GM21825 (cell line): Measurements from ENCODE around the gene MESP2.
"Not testable (repeated sequence)": the region's sequence is repeated elsewhere in the genome, so short reads cannot be mapped to it uniquely, and the experiment has no call there.

Experiments
- ATAC-seq: cut with Tn5 transposase; IDR thresholded peaks from one replicate; pipeline ENCODE4 v1.9.1; 2021; ENCODE audit warnings: mild to moderate bottlenecking, moderate library complexity; ENCODE audit not compliant: unreplicated experiment

MESP2 gene

DNA sequence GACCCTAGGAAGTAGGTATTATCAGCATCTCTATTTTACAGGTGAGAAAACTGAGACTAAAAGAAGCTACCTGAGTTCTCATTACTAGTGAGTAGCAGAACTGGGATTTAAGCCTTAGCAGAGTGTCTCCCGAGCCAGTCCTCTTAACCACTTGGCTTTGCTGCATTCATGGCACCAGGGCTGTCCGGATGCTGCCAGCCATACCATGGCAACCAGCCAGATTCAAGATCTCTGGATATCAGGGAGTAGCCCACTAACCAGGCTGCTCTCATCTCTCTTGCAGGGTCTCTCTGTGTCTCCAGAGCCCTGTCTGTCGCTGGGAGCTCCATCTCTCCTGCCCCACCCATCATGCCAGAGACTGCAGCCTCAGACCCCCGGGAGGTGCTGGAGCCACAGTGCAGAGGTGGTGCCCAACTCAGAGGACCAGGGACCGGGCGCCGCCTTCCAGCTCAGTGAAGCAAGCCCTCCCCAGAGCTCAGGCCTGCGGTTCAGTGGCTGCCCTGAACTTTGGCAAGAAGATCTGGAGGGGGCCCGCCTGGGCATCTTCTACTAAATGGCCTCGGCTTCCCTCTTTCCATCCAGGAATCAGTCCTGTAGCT lies 1.7 kb downstream of the MESP2 start:
- no peak for ATAC-seq

DNA sequence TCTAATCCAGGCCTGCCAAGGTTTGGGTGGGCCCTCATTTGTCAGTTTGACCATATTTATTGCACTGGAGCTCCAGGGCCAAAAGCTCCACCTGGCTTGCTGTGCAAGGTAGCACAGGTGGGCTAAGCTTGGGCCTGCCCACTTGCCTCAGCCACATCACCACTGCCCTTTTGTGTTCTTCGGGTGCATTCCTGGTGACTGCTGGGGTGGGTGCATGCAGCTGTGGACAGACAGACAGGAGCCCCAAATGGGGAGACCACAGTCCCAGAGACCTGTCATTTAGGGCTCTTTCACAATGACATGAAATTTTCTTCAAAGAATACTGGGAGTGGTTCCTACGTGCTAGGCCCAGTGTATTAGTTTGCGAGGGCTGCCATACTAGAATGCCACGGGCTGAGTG lies 2.7 kb downstream of the MESP2 start:
- ATAC-seq: no peak

DNA sequence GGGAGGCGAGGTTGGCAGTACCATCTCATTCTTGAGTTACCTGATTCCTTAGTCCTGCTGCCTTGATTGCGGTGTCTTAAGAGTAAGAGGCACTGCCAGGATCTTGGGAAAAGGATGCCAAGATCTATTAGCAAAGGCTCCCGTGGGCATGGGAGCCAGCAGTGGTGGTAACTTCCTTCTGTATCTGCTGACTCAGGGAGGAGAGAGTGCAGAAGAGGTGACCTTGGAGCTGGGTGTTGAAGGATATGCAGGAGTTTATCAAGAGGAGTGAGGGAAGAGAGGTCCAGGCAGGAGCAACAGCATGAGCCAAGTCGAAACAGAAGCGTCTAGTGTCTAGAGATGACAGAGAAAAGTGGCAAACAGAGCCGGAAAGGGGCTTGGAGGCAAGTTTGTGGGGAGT lies 4.5 kb downstream of the MESP2 start:
- ATAC-seq: no peak

DNA sequence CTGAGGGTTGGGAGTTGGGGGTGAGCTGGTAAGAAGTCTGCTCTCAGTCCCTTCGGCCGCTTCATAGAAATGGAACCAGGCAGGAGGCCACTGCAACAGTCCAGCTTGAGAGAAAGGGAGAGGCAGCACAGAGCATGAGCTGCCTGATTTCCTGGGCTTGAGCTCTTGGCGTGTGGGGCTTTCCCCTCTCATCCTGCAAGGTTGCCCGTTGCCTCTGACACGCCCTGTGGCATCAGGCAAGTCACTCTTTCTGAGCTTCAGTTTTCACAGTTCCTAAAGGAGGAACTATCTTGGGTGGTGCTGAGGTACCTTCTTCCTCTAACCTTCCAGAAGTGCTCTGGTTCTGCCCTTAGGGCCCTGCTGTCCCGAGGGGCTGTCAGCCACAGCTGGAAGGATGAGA lies 4.9 kb downstream of the MESP2 start:
- no peak for ATAC-seq

DNA sequence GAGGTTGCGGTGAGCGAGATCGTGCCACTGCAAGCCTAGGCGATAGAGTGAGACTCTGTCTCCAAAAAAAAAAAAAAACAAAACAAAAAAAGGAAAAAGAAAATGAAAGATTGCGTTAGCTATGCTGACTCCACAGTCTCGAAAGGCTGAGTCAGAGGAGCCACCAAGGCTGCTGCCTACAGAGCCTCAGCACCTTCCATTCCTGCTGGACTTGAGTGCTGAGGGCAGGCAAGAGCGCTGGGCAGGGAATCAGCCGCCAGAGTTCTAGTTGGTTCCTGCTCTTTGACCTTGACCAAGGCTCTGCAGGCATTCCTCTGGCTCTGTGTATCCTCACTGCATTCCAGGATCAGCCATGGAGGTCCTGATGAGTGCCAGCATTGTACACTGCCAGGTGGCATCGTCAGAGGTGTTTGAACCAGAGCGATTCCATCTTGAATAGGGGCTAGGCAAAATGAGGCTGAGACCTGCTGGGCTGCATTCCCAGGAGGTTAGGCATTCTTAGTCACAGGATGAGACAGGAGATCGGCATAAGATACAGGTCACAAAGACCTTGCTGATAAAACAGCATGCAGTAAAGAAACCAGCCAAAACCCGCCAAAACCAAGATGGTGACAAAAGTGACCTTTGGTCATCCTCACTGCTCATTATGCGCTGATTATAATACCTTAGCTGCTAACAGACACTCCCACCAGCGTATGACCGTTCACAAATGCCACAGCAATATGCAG lies 5.9 kb downstream of the MESP2 start:
- no peak for ATAC-seq

DNA sequence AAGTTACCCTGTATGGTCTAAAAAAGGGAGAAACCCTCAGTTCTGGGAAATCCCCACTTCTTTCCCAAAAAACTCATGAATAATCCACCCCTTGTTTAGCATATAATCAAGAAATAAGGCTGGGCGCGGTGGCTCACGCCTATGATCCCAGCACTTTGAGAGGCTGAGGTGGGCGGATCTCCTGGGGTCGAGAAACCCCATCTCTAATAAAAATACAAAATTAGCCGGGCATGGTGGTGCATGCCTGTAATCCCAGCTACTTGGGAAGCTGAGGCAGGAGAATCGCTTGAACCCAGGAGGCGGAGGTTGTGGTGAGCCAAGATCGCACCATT lies 6.5 kb downstream of the MESP2 start:
- not testable (repeated sequence) for ATAC-seq

DNA sequence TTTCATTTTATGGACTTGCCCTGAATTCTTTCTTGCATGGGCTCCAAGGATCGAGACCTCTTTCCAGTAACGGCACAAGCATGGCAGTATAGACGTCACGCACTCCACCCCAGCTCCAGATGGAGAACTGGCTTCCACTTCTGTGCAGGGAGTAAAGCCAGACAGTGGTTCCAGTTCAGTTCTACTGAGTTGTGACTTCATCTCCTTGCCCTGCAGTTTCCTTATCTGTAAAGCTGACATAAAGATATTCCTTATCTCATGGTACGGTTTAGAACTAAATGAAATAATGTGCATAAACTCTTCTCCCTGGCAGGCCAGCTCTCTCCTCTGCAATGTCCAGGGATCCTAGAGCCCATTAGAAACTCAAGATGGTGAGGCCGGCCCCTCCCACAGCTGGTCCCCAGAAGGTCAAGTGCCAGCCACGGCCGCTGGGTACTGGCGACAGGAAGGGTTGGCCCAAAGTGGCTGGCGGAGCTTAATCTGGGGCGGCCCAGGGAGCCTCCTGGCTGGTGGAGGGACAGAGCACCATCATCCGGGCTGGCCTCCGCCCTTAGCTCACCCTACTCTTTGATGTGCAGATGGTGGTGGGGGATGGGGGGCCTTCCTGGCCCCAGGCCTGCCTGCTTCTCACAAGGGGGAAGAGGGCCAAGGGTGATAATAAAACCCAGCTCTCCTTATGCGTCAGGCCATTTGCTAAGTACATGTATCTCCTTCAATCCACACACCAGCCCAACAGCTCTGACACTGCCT lies 7.2 kb downstream of the MESP2 start:
- no peak for ATAC-seq

DNA sequence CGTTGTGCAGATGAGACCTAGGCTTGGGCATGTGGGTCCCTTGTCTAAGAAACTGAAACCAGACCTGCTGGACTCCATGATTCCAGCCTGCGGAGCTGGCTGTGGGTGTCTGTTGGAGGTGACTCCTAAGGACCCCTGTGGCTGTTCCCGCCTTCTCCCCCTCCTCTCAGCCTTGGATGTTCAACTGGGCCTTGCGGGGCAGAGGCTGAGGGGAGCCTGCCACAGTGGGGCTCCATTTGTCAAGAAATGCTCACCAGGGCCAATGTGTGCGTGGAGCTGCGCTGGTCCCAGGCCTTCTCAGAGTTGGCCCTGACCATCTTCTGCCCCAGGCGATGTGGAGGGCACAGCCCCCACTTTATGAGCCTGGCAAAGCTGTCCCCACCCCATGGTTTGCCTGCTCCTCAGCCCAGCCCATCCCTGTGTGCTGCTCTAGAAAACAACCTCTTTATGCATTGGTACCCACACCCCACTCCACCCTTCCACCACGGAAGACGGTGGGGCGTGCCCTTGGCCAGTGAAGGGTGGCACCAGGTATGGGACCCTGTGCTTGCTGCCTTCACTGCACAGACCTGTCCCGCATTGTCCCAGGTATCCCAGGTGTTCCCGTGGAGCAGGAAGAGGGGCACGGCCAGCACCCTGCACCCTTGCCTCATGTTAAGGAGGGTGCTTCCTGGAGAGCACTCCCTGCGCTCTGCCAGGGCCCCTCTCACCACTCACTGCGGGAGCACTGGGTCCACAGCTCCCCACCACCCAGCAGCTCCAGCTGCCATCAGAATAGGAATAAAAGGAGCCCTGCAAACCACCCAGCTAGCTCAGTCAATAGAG lies 7.9 kb downstream of the MESP2 start:
- ATAC-seq: no peak

DNA sequence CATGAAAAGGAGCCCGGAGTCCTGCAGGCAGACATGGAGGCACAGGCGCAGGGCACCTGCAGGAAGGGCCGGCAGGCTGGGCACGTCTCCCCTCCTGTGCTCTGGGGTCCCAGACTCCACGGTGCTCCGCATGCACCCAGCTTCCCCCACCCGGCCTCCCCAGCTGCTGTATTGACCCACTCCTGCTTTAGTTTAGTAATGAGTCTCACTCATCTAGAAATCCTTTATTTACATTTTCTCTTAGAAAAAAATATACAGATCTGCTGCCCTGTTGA lies 8.5 kb downstream of the MESP2 start:
- ATAC-seq: no peak

DNA sequence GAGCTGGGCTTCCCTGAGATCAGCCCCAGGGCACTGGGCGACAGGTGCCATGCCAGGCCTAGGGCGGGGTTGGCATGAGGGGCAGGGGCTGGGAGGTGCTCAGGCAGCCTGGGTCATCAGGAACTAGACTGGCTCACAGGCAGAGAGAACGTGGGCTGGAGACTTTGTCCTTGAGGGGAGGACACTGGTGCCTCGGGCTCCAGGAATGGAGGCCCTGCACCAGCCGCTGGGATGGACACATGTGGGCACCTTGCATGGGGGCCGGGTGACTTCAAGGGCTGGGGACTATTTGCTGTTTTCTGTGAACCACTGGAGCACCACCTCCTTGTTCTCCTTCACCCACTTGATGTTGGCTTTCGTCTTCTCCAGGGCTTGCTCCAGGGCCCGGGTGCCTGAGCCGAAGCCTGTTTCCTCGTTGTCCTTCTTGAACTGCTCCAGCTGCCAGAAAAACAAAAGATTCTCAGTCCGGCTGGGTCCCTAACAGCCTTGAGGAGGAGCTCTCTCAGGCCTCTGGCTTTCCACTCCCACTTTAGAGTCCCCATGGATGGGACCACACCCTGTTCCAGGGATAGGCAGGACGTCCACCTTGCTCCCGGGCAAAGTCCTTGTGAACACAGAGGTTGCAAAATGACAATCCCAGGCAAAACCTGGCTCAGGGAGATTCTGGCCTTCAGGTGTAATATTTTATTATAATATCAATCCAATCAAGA lies 9.1 kb downstream of the MESP2 start:
- no peak for ATAC-seq

DNA sequence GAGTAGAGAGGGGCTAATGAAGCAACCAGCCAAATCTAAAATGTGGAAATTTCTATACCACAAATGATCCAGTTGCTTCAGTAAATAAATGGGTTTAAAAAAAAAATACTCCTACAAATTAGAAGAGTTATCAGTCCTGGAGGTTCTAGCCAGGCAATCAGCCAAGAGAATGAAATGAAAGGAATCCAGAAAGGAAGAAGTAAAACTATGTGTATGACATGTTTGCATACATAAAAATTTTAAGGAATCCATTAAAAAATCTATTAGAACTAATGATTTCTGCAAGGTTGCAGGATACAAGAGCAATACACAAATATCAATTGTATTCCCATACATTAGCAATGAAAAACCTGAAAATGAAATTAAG lies 9.6 kb downstream of the MESP2 start:
- no peak for ATAC-seq

DNA sequence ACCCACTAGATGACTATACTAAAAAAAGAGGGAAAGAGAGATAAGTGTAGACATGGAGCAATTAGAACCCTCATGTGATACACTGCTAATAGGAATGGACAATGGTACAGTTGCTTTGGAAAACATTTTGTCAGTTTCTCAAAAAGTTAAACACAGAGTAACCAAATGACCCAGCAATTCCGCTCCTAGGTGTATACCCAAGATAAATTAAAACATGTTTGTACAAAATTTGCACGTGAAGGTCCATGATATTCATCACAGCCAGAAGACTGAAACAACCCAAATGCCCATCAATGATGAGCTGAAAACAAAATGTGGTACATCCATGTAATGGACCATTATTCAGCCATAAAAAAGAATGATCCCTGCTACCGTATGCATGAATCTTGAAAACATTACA lies 11.8 kb downstream of the MESP2 start:
- ATAC-seq: no peak

DNA sequence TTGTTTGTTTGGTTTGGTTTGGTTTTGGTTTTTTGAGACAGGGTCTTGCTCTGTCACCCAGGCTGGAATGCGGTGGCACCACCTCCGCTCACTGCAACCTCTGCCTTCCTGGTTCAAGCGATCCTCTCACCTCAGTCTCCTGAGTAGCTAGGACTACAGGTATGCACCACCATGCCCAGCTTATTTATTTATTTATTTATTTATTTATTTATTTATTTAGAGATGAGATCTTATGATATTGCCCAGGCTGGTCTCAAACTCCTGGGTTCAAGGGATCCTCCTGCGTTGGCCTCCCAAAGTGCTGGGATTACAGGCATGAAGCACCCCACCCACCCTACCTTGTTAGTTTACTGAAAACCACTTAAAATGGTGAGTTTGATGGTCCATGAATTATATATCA lies 12.5 kb downstream of the MESP2 start:
- not testable (repeated sequence) for ATAC-seq

DNA sequence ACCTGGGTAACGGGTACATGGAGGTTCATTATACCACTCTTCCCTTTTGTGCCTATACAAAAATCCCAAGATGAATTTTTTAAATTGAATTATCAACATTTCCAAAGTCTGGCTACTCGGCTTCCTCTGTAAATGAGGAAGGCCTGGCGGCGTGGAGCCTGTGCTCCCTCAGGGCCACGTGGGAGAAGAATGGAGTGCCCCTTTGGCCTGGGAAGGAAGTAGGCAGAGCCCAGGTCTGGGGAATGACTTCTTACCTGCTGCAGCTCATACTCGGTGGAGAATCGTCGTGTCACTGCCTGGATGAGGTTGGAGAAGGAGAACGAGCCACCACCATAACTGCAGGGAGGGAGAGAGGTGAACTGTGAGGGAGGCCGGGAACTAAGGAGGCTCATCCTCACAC lies 14.1 kb downstream of the MESP2 start:
- ATAC-seq: no peak

DNA sequence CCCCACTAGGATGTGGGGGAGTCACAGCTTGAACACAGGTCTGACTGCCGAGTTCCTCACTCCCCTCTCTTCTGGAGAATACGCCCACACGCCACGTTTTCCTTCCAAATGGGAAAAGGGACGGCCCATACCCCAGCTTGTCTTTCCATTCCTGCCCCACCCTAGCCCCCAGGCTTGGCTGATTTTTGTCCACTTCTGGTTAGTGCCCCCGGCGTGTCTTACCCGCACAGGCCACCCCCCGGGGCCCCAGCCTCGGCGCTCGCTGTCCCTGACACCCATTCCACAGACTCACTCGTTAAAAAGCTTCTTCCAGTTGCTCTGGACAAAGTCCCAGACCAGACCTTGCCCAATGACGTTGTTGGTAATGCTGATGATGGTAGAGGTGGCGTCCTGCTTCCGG lies 14.5 kb downstream of the MESP2 start:
- no peak for ATAC-seq

DNA sequence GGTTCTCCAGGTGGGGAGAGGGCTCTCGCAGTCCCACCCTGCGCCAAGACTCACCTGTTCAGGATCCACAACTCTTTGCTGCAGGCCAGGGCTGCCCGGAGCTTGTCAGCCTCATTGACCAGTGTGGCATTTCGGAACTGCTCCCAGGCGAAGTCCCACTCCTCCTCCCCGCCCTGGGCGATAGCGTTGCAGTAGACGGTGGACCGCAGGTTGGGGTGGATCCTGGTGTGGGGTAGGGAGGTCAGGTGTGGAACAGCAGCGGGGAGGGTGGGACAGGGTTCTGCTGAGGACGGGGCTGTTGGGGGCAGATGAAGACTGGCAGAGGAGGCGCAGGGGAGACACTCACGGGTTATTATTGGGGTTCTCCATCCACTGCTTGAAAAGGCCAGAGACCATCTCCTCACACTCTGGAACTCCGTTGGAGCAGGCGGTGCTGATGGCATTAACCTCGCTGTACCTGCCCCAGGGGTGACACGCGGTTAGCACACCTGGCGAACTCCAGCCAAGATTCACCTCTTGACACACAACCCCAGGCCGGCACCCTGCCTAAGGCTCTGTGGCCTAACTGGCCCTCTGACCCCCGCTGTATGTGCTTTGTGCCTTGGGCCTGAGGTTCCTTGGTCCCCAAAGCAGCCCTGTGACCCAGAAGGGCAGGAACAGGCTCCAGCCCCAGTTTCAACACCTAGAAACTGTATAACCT lies 16.1 kb downstream of the MESP2 start:
- no peak for ATAC-seq

DNA sequence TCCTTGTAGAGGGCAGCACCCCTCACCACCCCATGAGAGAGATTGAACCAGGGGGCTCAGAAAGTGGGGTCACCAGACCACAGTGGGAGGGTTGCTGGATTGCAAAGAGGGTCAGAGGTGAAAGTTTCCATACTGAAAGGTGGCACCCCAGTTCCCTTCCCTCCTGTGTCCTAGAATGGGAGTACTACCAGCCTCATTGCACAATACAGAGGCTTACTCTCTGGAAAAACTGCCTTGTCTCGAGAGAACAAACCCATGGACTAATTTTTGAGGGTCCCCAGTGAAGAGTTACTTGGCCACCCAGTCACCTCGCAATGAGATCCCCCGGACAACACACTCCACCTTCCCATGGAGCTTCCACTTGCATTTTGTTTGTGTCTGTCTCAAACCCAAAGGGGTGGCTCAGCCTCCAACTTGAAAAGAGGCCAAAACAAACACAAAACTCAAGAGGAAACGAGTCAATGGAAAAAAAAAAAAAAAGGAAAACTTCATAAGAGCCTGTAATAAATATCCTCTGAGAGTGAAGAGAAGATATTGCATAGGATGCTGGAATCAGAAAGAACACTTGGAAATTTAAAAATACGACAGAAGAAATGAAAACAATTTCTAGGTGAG lies 18.6 kb downstream of the MESP2 start:
- ATAC-seq: no peak

DNA sequence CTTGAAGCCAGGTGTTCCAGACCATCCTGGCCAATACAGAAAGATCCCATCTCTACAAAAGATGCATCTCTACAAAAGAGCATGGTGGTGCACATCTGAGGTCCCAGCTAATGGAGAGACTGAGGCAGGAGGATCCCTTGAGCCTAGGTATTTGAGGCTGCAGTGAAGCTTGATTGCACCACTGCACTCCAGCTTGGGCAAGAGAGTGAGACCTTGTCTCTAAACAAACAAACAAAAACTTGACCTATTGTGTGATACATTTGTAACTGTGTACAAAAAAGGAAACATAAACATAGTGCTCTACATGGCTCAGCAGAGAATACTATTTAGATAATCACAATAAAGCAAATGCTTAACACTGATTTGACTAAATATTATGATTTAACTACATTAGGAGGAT lies 19.9 kb downstream of the MESP2 start:
- ATAC-seq: no peak

DNA sequence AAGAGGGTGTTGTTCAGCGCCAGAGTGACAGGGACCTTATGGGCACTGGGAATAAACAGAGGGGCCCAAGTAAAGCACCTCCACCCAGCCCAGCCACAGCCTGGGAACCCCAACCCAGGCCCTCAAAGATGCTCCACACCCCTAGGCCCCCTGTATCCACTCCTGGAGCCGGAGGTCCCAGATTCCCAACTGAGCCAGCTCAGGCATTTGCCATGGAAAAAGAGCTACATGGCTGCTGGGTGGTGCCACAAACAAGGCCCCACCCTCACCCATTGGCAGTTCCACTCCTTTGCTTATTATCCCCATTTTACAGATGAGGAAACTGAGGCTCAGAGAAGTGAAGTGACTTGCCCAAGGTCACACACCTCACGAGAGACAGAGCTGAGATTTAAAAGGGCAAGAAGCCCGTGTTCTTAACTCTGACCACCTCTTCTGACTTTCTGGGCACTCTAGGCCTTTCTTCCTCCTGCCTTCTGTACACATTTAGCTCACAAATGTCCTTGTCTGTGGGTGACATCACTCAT lies 21.6 kb downstream of the MESP2 start:
- ATAC-seq: no peak
